A549 (cell line): ENCODE data around the gene PRLR. TPM values are rescaled to one million over a fixed set of nuclear protein-coding genes. Genes with fewer than 3 reads are reported as not detected.

Source experiments
- ATAC-seq, 2 experiments: fragments of 200-7000 bp in 1 of 2; fragments of >200 bp in 1 of 2; cut with Nextera tagmentation in 1 of 2; cut with Tn5 transposase in 1 of 2; 3 replicates each; pipeline versions ENCODE4 v1.8.0 to v1.9.1; 2018 to 2020; ENCODE audit warnings: mild to moderate bottlenecking in 1 of 2, moderate library complexity in 1 of 2
- CTCF ChIA-PET: fragments of 300-600 bp; sonication (Branson Sonifier 250); formaldehyde crosslinking; extraction: SDS; loops from one replicate; lab custom pipeline; 2021; ENCODE audit warnings: antibody characterized with exemption, inconsistent platforms; lab: Yijun Ruan, JAX
- POLR2A ChIA-PET: fragments of 350-600 bp; formaldehyde crosslinking; extraction: SDS; loops from one replicate; lab custom pipeline; 2021; ENCODE audit warnings: antibody characterized with exemption, inconsistent platforms; lab: Yijun Ruan, JAX
- DNase-seq, 2 experiments: peaks; one replicate each; pipeline versions ENCODE4 v3.0.0 to v3.0.0-alpha.2; 2011 to 2016; ENCODE audit warnings: low read depth in 1 of 2, low spot score in 1 of 2
- FAIRE-seq: peaks from 2 replicates; lab custom pipeline; 2011; peaks lifted over from hg19 to GRCh38; lab: Jason Lieb, UNC
- H3K27ac ChIP-seq, 2 experiments: fragments of >200 bp; sonication (Bioruptor Twin); formaldehyde crosslinking; 3 replicates each; pipeline ENCODE4 v1.5.1; 2016 to 2017
- H3K4me1 ChIP-seq: fragments of >200 bp; sonication (Bioruptor Twin); formaldehyde crosslinking; 3 replicates; pipeline ENCODE4 v1.6.1; 2016
- H3K4me2 ChIP-seq: fragments of >200 bp; sonication (Bioruptor Twin); formaldehyde crosslinking; 3 replicates; pipeline ENCODE4 v1.6.1; 2016
- H3K4me3 ChIP-seq: fragments of >200 bp; sonication (Bioruptor Twin); formaldehyde crosslinking; 3 replicates; pipeline ENCODE4 v1.5.1; 2016
- H3K9me3 ChIP-seq: fragments of >200 bp; sonication (Bioruptor Twin); formaldehyde crosslinking; 3 replicates; pipeline ENCODE4 v1.6.1; 2016
- ATOH8 ChIP-seq: fragments of 250-450 bp; sonication (Bioruptor Pico); IDR thresholded peaks from 2 replicates; pipeline ENCODE4 v1.5.0; 2020; ENCODE audit warnings: low read depth, mild to moderate bottlenecking, moderate library complexity
- CTCF ChIP-seq: fragments of >200 bp; sonication (Bioruptor Twin); formaldehyde crosslinking; IDR thresholded peaks from 3 replicates; pipeline ENCODE4 v1.5.1; 2016
- E2F6 ChIP-seq: IDR thresholded peaks from 2 replicates; pipeline ENCODE4 v1.6.1; 2012; ENCODE audit warnings: low read depth, borderline replicate concordance
- ELK1 ChIP-seq: fragments of 150-350 bp; IDR thresholded peaks from 2 replicates; pipeline ENCODE4 v1.6.1; 2014; ENCODE audit warnings: low read depth, mild to moderate bottlenecking, low read length
- EP300 ChIP-seq, 2 experiments: fragments of >200 bp; sonication (Bioruptor Twin); formaldehyde crosslinking; IDR thresholded peaks; 2 replicates in 1 of 2; 3 replicates in 1 of 2; pipeline ENCODE4 v1.6.1; 2016 to 2017
- FOSB ChIP-seq: fragments of 250-450 bp; sonication (Bioruptor Pico); IDR thresholded peaks from 2 replicates; pipeline ENCODE4 v1.5.0; 2020; ENCODE audit warnings: mild to moderate bottlenecking, moderate library complexity
- GATA3 ChIP-seq: IDR thresholded peaks from 2 replicates; pipeline ENCODE4 v1.6.1; 2012; ENCODE audit warnings: borderline replicate concordance
- HDAC2 ChIP-seq: fragments of 200-600 bp; sonication (generic); IDR thresholded peaks from 2 replicates; pipeline ENCODE4 v1.6.1; 2016
- HES2 ChIP-seq: fragments of >200 bp; sonication (Bioruptor Twin); formaldehyde crosslinking; IDR thresholded peaks from 2 replicates; pipeline ENCODE4 v1.6.1; 2016
- HMGXB4 ChIP-seq: fragments of 250-450 bp; sonication (Bioruptor Pico); IDR thresholded peaks from 2 replicates; pipeline ENCODE4 v1.5.0; 2021; ENCODE audit warnings: mild to moderate bottlenecking, moderate library complexity, borderline replicate concordance
- JUN ChIP-seq, 2 experiments: fragments of >200 bp; sonication (Bioruptor Twin); formaldehyde crosslinking; IDR thresholded peaks; 2 replicates in 1 of 2; 3 replicates in 1 of 2; pipeline ENCODE4 v1.6.1; 2016 to 2017
- MAZ ChIP-seq: fragments of 150-350 bp; IDR thresholded peaks from 2 replicates; pipeline ENCODE4 v1.6.1; 2014; ENCODE audit warnings: antibody characterized with exemption, low read depth, low read length, borderline replicate concordance
- NPAS2 ChIP-seq: fragments of 250-450 bp; sonication (Bioruptor Pico); IDR thresholded peaks from 2 replicates; pipeline ENCODE4 v1.8.0; 2022; ENCODE audit warnings: mild to moderate bottlenecking, moderate library complexity, borderline replicate concordance
- RARB ChIP-seq: fragments of 250-450 bp; sonication (Bioruptor Pico); IDR thresholded peaks from 2 replicates; pipeline ENCODE4 v1.8.0; 2021; ENCODE audit warnings: mild to moderate bottlenecking, moderate library complexity
- RFX5 ChIP-seq: fragments of 450-650 bp; IDR thresholded peaks from 2 replicates; pipeline ENCODE4 v1.7.1; 2014; ENCODE audit warnings: antibody characterized with exemption, mild to moderate bottlenecking, moderate library complexity
- ZC3H11A ChIP-seq: fragments of 450-650 bp; IDR thresholded peaks from 2 replicates; pipeline ENCODE4 v1.6.1; 2014; ENCODE audit warnings: antibody characterized with exemption, mild to moderate bottlenecking
- ZFP36 ChIP-seq: fragments of 450-650 bp; IDR thresholded peaks from 2 replicates; pipeline ENCODE4 v1.6.1; 2014; ENCODE audit warnings: borderline replicate concordance; ENCODE audit not compliant: partially characterized antibody
- ZSCAN20 ChIP-seq: fragments of 250-450 bp; sonication (Bioruptor Pico); IDR thresholded peaks from 2 replicates; pipeline ENCODE4 v1.8.0; 2022; ENCODE audit warnings: mild to moderate bottlenecking, moderate library complexity
- WGBS: methylation state at CpG from one replicate; pipeline ENCODE4 v1.1.6; 2017; ENCODE audit errors: missing lambda C conversion rate; 5-methylcytosine and 5-hydroxymethylcytosine counted together
- polyA plus RNA-seq, 4 experiments: library from polyadenylated mRNA; depleted of rRNA in 3 of 4; stranded (reverse); fragments of >200 nt; fragmentation: RNase III in 1 of 4; extraction: RNeasy Plus Mini Kit Qiagen cat#74134 plus additional on column Dnase treatment in 1 of 4; gene quantifications; 2 replicates in 3 of 4; 3 replicates in 1 of 4; pipeline ENCODE4 v1.2.3, GENCODE V29; 2011 to 2017

Gene PRLR
- polyA plus RNA-seq, 2 of the 4 experiments (the other 2 are of a cell fraction): 0.09 TPM; not detected in 1

GRCh38 chr5:35058374-35058788 is 171.9 kb downstream of the PRLR start:
- no peak overlapping the region for H3K27ac ChIP-seq
- ChIA-PET POLR2A (no interaction called here), CTCF (no interaction called here)
- H3K4me3 ChIP-seq: no peak overlapping the region
- H3K9me3 ChIP-seq: no peaks in the 10 kb centered on the region
- no peak for ATAC-seq
- no peak for DNase-seq
- no peaks in the 10 kb centered on the region for H3K4me1 ChIP-seq
- FAIRE-seq: no peak
- H3K4me2 ChIP-seq: no peak overlapping the region
- TF ChIP-seq HMGXB4 (CRISPR knock-in tag) (no peak), RFX5 (no peak), EP300 (IDR thresholded peaks at IDR 0.05) (no peak), RARB (CRISPR knock-in tag) (no peak), CTCF (no peak)
- 0% methylated on average over 3 of the region's 3 CpGs for WGBS

GRCh38 chr5:35056686-35057085 is 173.6 kb downstream of the PRLR start:
- 8% methylated on average over 2 of the region's 2 CpGs for WGBS
- ChIA-PET CTCF (no interaction called here), POLR2A (no interaction called here)
- Histone ChIP-seq H3K4me2 (no peak overlapping the region), H3K4me1 (no peaks in the 10 kb centered on the region), H3K9me3 (no peaks in the 10 kb centered on the region), H3K4me3 (no peak overlapping the region), H3K27ac (no peak overlapping the region)
- DNase-seq (no peak), ATAC-seq (no peak), FAIRE-seq (no peak)
- no peak for TF ChIP-seq JUN (IDR thresholded peaks at IDR 0.05)
- no peak for TF ChIP-seq E2F6
- no peak for TF ChIP-seq ATOH8 (CRISPR knock-in tag)
- TF ChIP-seq RARB (CRISPR knock-in tag): no peak
- TF ChIP-seq FOSB (CRISPR knock-in tag): no peak
- no peak for TF ChIP-seq ZC3H11A
- TF ChIP-seq ZSCAN20 (CRISPR knock-in tag): no peak
- TF ChIP-seq ZFP36: no peak
- TF ChIP-seq EP300 (IDR thresholded peaks at IDR 0.05): no peak
- no peak for TF ChIP-seq GATA3
- TF ChIP-seq MAZ: no peak
- no peak for TF ChIP-seq ELK1
- no peak for TF ChIP-seq NPAS2 (CRISPR knock-in tag)
- no peak for TF ChIP-seq HDAC2
- TF ChIP-seq HES2: no peak
